Activated CD4-positive, alpha-beta T cell treated with anti-CD3 and anti-CD28 coated beads, Interleukin-2, amount 50 U/mL, for 24 hours (primary cell): Measurements from ENCODE around the gene PRAC1.

ENCODE experiments used
- DNase-seq, 2 donors: peaks; one replicate each; pipeline ENCODE4 v3.0.0-alpha.2; 2020; ENCODE audit warnings: low read depth in 1 of 2, low spot score in 1 of 2

PRAC1 gene

GRCh38 chr17:48711128-48711527 lies 11.2 kb downstream of the PRAC1 start:
- DNase-seq = no peak

GRCh38 chr17:48704361-48705248 lies 17.7 kb downstream of the PRAC1 start:
- DNase-seq = no peak

- DNase-seq = no peak
Observed at GRCh38 chr17:48701864-48702532, 20.3 kb downstream of the PRAC1 start.

- no peak for DNase-seq
Observed at GRCh38 chr17:48693178-48693577, 29.1 kb downstream of the PRAC1 start.

- no peak for DNase-seq
Observed at GRCh38 chr17:48692049-48692448, 30.3 kb downstream of the PRAC1 start.

- no peak for DNase-seq
Observed at GRCh38 chr17:48690655-48691054, 31.7 kb downstream of the PRAC1 start.

GRCh38 chr17:48681609-48682008 lies 40.7 kb downstream of the PRAC1 start:
- DNase-seq = no peak

GRCh38 chr17:48679385-48680096 lies 42.8 kb downstream of the PRAC1 start:
- no peak for DNase-seq

- peak; percentile 44 to 64 for DNase-seq
Observed at GRCh38 chr17:48678141-48678971, 44.0 kb downstream of the PRAC1 start.

- DNase-seq = no peak
Observed at GRCh38 chr17:48676963-48677558, 45.3 kb downstream of the PRAC1 start.

- DNase-seq = no peak
Observed at GRCh38 chr17:48672340-48672739, 50.0 kb downstream of the PRAC1 start.
